A673 (cell line): ENCODE data around the gene C17orf100.

Source experiments
- EZH2 ChIP-seq: fragments of 200-600 bp; sonication (generic); IDR thresholded peaks from 2 replicates; pipeline ENCODE4 v1.6.1; 2017; ENCODE audit warnings: borderline replicate concordance, low read depth, mild to moderate bottlenecking, mixed read lengths, antibody characterized with exemption, low read length; ENCODE audit not compliant: poor library complexity, severe bottlenecking
- TF ChIP-seq, protein P1 (sequence below): fragments of 300-800, 200-600 bp; sonication (generic); conservative IDR thresholded peaks from 2 replicates; pipeline ENCODE4 v1.5.1; 2017; ENCODE audit warnings: low read depth, mild to moderate bottlenecking, antibody characterized with exemption, low read length, moderate library complexity, mixed read lengths

DNA sequence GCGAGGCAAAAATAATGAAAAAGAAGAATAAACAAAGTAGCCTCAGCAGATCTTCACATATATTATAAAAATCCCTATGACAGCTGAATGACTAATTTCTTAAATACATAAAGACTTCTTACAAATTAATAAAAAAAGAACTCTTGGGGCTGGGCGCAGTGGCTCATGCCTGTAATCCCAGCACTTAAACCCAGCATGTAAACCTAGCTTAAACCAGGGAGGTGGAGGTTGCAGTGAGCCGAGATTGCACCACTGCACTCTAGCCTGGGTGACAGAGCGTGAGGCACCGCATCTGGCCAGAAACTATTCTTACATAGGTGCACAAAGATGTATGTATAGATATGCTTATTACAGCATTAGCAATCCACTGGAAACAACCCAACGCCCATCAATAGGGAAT, 27.7 kb downstream of the C17orf100 start:
- TF ChIP-seq, protein P1, sequence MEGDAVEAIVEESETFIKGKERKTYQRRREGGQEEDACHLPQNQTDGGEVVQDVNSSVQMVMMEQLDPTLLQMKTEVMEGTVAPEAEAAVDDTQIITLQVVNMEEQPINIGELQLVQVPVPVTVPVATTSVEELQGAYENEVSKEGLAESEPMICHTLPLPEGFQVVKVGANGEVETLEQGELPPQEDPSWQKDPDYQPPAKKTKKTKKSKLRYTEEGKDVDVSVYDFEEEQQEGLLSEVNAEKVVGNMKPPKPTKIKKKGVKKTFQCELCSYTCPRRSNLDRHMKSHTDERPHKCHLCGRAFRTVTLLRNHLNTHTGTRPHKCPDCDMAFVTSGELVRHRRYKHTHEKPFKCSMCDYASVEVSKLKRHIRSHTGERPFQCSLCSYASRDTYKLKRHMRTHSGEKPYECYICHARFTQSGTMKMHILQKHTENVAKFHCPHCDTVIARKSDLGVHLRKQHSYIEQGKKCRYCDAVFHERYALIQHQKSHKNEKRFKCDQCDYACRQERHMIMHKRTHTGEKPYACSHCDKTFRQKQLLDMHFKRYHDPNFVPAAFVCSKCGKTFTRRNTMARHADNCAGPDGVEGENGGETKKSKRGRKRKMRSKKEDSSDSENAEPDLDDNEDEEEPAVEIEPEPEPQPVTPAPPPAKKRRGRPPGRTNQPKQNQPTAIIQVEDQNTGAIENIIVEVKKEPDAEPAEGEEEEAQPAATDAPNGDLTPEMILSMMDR = no peak
- TF ChIP-seq EZH2 = no peak
